B cell (primary cell): ENCODE measurements around the gene ACOX3. TPM values are rescaled to one million over a fixed set of nuclear protein-coding genes. Genes with fewer than 3 reads are reported as not detected.

Source experiments
- ATAC-seq: fragments of 200-7000 bp; cut with Tn5 transposase; one replicate; pipeline ENCODE4 v1.10.0; 2021; ENCODE audit warnings: low read depth, mild to moderate bottlenecking, moderate number of reproducible peaks, moderate library complexity
- CTCF ChIA-PET: fragments of 350-600 bp; sonication (Branson Sonifier 250); formaldehyde crosslinking; loops from one replicate; lab custom pipeline; 2021; ENCODE audit warnings: antibody characterized with exemption, inconsistent platforms; lab: Charles Lee
- POLR2A ChIA-PET: fragments of 350-600 bp; sonication (Branson Sonifier 250); formaldehyde crosslinking; loops from one replicate; lab custom pipeline; 2021; ENCODE audit warnings: antibody characterized with exemption; lab: Charles Lee
- DNase-seq: peaks from one replicate; pipeline ENCODE4 v3.0.0; 2013
- H2AFZ ChIP-seq: 2 replicates; pipeline ENCODE4 v1.6.1; 2012; ENCODE audit warnings: mild to moderate bottlenecking, low read depth, low read length; ENCODE audit not compliant: insufficient read depth, poor library complexity, severe bottlenecking
- H3K27ac ChIP-seq, 2 donors: 1 replicate in 1 of 2; 2 replicates in 1 of 2; pipeline ENCODE4 v1.5.1; 2012 to 2013; ENCODE audit warnings: low read length in 2 of 2, mild to moderate bottlenecking in 2 of 2, moderate library complexity in 1 of 2
- H3K27me3 ChIP-seq, 4 experiments: fragments of 200-600 bp in 1 of 4; sonication (generic) in 1 of 4; replicated peaks in 1 of 4; 1 replicate in 2 of 4; 2 replicates in 2 of 4; pipeline versions ENCODE4 v1.6.1 to v1.7.0; 2013 to 2016; ENCODE audit warnings: low read length in 3 of 4, mild to moderate bottlenecking in 2 of 4, mixed read lengths in 1 of 4, moderate library complexity in 1 of 4; ENCODE audit not compliant: insufficient read depth in 4 of 4, control insufficient read depth in 3 of 4; ENCODE audit errors: control extremely low read depth in 1 of 4
- H3K36me3 ChIP-seq, 2 experiments: replicated peaks in 1 of 2; 1 replicate in 1 of 2; 2 replicates in 1 of 2; pipeline versions ENCODE4 v1.6.1 to v1.7.1; 2013; ENCODE audit warnings: low read length in 1 of 2; ENCODE audit not compliant: insufficient read depth in 2 of 2, control insufficient read depth in 1 of 2; ENCODE audit errors: control extremely low read depth in 1 of 2, extremely low read depth in 1 of 2
- H3K4me1 ChIP-seq, 2 donors: fragments of 200-600 bp in 1 of 2; sonication (generic) in 1 of 2; 1 replicate in 1 of 2; 2 replicates in 1 of 2; pipeline versions ENCODE4 v1.5.1 to v1.6.1; 2013 to 2017; ENCODE audit warnings: low read length in 2 of 2; ENCODE audit not compliant: control insufficient read depth in 2 of 2, insufficient read depth in 2 of 2
- H3K4me2 ChIP-seq: replicated peaks from 2 replicates; pipeline ENCODE3; 2012; ENCODE audit warnings: mild to moderate bottlenecking, low read depth, low read length; ENCODE audit not compliant: poor library complexity, severe bottlenecking
- H3K4me3 ChIP-seq, 5 experiments: fragments of 200-600 bp in 1 of 5; sonication (generic) in 1 of 5; 1 replicate in 3 of 5; 2 replicates in 2 of 5; pipeline versions ENCODE4 v1.5.1 to v1.7.0; 2011 to 2016; ENCODE audit warnings: low read length in 4 of 5, mild to moderate bottlenecking in 4 of 5, low read depth in 2 of 5, control low read depth in 1 of 5, moderate library complexity in 1 of 5; ENCODE audit not compliant: insufficient read depth in 1 of 5; ENCODE audit errors: control extremely low read depth in 1 of 5, extremely low read depth in 1 of 5
- H3K79me2 ChIP-seq: fragments of 200-600 bp; sonication (generic); one replicate; pipeline ENCODE4 v1.6.0; 2016; ENCODE audit warnings: low read length; ENCODE audit not compliant: control insufficient read depth, insufficient read depth
- H3K9ac ChIP-seq: fragments of 200-600 bp; sonication (generic); 2 replicates; pipeline ENCODE4 v1.6.1; 2017; ENCODE audit warnings: mild to moderate bottlenecking, low read length, moderate library complexity
- H3K9me3 ChIP-seq, 3 donors: one replicate each; pipeline versions ENCODE4 v1.6.1 to v1.7.1; 2013; ENCODE audit warnings: low read length in 2 of 3; ENCODE audit not compliant: control insufficient read depth in 2 of 3, insufficient read depth in 1 of 3; ENCODE audit errors: control extremely low read depth in 1 of 3
- H4K20me1 ChIP-seq: 2 replicates; pipeline ENCODE4 v1.6.0; 2012; ENCODE audit warnings: mild to moderate bottlenecking, low read length; ENCODE audit not compliant: insufficient read depth, control insufficient read depth, poor library complexity, severe bottlenecking
- H3K27ac Mint-ChIP-seq: one replicate; pipeline ENCODE4 v1.8.0; 2021; ENCODE audit warnings: mixed read lengths
- H3K27me3 Mint-ChIP-seq: one replicate; pipeline ENCODE4 v1.8.0; 2021; ENCODE audit warnings: mixed read lengths
- H3K4me1 Mint-ChIP-seq: one replicate; pipeline ENCODE4 v1.8.0; 2021; ENCODE audit warnings: mixed read lengths
- H3K4me3 Mint-ChIP-seq: one replicate; pipeline ENCODE4 v1.8.0; 2021; ENCODE audit warnings: mixed read lengths
- H3K9me3 Mint-ChIP-seq: one replicate; pipeline ENCODE4 v1.8.0; 2022; ENCODE audit warnings: mixed read lengths; ENCODE audit not compliant: insufficient read depth
- EZH2 ChIP-seq: IDR thresholded peaks from 2 replicates; pipeline ENCODE4 v1.6.1; 2012; ENCODE audit warnings: borderline replicate concordance, low read depth, mild to moderate bottlenecking, moderate library complexity, low read length; ENCODE audit not compliant: insufficient read depth, poor library complexity, severe bottlenecking
- WGBS: methylation state at CpG from one replicate; pipeline ENCODE4 v1.1.5; 2013; ENCODE audit warnings: missing lambda C conversion rate; ENCODE audit not compliant: insufficient coverage; 5-methylcytosine and 5-hydroxymethylcytosine counted together
- intact Hi-C: fragments of 100-400 bp; cut with micrococcal nuclease; formaldehyde crosslinking; loops from one replicate; pipeline ENCODE4 v1.10.0; 2022
- polyA plus RNA-seq: library from polyadenylated mRNA; depleted of rRNA; stranded (reverse); fragments of >200 nt; gene quantifications from 2 replicates; pipeline ENCODE4 v1.2.3, GENCODE V29; 2012
- total RNA-seq, 2 donors: library from RNA; stranded (reverse); fragments of 120-200 nt in 1 of 2; gene quantifications; 1 replicate in 1 of 2; 2 replicates in 1 of 2; pipeline versions ENCODE4 v1.2.3 to v1.2.4, GENCODE V29; 2013 to 2022
- TF ChIP-seq, protein P1 (sequence below): fragments of 200-600 bp; IDR thresholded peaks from one replicate; pipeline ENCODE4 v1.8.0; 2022; ENCODE audit warnings: antibody characterized with exemption, mild to moderate bottlenecking

ACOX3 gene
- total and polyA plus RNA-seq, 2 donors (not counting 1 experiment from before 2014, with no cell fraction given) = 4.6 to 23.1 TPM

DNA sequence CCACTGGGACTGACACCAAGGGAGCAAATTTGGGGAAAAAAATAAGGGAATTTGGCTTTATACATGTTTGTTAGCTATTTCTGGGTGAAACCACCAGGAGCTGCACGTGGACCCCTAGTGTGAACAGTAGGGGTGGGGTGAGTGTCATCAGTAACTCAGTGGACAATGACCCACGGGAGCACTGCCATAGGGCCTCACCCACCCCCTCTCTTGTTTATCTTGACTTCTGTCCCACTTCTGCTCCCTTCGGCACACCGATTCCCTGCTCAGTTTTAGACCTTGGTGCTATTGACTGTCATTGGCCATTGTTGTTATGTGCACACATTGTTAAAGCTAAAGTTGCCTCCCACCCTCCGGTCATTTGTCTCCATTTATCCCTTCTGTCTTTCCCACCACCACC, 9.0 kb downstream of the ACOX3 start:
- Histone ChIP-seq H3K9me3 (no peaks in the 10 kb centered on the region), H3K27me3 (no peaks in the 10 kb centered on the region), H3K36me3 (peaks cover 0 to 2% of the 10 kb centered on the region in 2 experiments), H3K9ac (no peak overlapping the region), H2AFZ (no peak overlapping the region), H3K4me3 (no peak overlapping the region), H3K27ac (no peak overlapping the region), H4K20me1 (peaks cover 20% of the 10 kb centered on the region), H3K4me1 (peaks cover 31 to 40% of the 10 kb centered on the region in 2 donors), H3K79me2 (peaks cover 78% of the 10 kb centered on the region), H3K4me2 (no peak overlapping the region)
- Mint-ChIP-seq H3K27me3 (no peaks in the 10 kb centered on the region), H3K4me3 (no peak overlapping the region), H3K9me3 (no peaks in the 10 kb centered on the region), H3K4me1 (peaks cover 48% of the 10 kb centered on the region), H3K27ac (no peak overlapping the region)
- intact Hi-C loops = no loop called here
- CTCF ChIA-PET = no interaction called here
- POLR2A ChIA-PET = no interaction called here
- TF ChIP-seq, protein P1, sequence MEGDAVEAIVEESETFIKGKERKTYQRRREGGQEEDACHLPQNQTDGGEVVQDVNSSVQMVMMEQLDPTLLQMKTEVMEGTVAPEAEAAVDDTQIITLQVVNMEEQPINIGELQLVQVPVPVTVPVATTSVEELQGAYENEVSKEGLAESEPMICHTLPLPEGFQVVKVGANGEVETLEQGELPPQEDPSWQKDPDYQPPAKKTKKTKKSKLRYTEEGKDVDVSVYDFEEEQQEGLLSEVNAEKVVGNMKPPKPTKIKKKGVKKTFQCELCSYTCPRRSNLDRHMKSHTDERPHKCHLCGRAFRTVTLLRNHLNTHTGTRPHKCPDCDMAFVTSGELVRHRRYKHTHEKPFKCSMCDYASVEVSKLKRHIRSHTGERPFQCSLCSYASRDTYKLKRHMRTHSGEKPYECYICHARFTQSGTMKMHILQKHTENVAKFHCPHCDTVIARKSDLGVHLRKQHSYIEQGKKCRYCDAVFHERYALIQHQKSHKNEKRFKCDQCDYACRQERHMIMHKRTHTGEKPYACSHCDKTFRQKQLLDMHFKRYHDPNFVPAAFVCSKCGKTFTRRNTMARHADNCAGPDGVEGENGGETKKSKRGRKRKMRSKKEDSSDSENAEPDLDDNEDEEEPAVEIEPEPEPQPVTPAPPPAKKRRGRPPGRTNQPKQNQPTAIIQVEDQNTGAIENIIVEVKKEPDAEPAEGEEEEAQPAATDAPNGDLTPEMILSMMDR = no peak
- no peak for TF ChIP-seq EZH2
- ATAC-seq (no peak), DNase-seq (no peak)
- 100% methylated on average over 1 of the region's 5 CpGs for WGBS

DNA sequence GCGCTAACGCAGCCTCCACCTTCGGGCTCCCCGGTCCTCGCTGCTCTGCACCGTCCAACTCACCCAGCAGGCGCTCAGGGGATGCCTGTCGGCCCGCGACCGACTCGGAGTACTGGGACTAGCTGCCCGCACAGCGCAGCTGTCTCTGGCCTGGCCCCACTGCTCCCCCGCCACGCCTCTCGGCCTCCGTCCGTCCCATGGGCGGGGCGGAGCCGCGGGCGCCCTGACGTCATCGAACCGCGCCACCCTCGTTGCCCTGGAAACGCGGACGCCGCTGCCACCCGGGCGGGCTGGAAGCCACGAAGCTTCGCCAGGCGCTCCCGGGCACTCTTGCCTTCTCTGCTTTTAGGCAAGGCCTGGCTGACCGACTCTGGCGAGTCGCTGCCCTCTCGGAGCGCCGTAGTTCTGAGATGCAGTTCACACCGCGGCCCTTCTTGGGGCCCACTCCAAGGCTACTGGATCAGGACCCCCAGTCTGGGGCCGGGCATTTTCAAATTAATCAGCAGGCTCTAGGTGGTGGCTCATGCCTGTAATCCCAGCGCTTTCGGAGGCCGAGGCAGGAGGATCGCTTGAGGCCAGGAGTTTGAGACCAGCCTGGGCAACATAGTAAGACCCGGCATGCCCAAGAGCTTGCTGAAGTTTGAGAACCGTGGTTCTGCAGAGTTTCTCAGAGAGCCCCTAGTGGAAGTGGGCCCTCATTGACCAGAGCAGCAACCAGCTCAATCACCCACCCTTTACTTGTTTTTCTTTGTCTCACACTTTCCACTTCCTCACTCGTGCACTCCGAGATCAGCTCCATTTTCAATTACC, 12.0 kb downstream of the ACOX3 start:
- peak overlapping the region; percentile 98 for H3K4me3 Mint-ChIP-seq
- intact Hi-C loops = loop anchor here (1.0 kb wide), 2 partner anchors 12 to 270 kb away; partner anchors contain the start of genes ABLIM2, ACOX3 and TRMT44
- Histone ChIP-seq H2AFZ (peak overlapping the region; percentile 94), H3K79me2 (peaks cover 80% of the 10 kb centered on the region), H4K20me1 (peaks cover 20% of the 10 kb centered on the region), H3K27me3 (no peaks in the 10 kb centered on the region), H3K36me3 (peaks cover 0 to 2% of the 10 kb centered on the region in 2 experiments), H3K9ac (peak overlapping the region; percentile 92), H3K4me3 (peak overlapping the region; percentile 46 to 97 (median 63)), H3K27ac (peak overlapping the region; percentile 28 to 78), H3K4me2 (peak overlapping the region; percentile 93), H3K9me3 (no peaks in the 10 kb centered on the region), H3K4me1 (peaks cover 15 to 16% of the 10 kb centered on the region in 2 donors)
- POLR2A ChIA-PET = interaction anchor here (0.6 to 2.2 kb wide), 2 partner anchors 12 to 266 kb away, joined by 3 to 12 read pairs; partner anchors contain the start of genes ACOX3 and TRMT44
- DNase-seq (peak; percentile 93), ATAC-seq (peak; percentile 95)
- no peaks in the 10 kb centered on the region for H3K9me3 Mint-ChIP-seq
- no peak for TF ChIP-seq EZH2
- TF ChIP-seq, protein P1 = no peak
- H3K27ac Mint-ChIP-seq = peak overlapping the region; percentile 97
- WGBS = 2% methylated on average over 56 of the region's 56 CpGs
- H3K27me3 Mint-ChIP-seq = no peaks in the 10 kb centered on the region
- CTCF ChIA-PET = interaction anchor here (1.3 to 3.7 kb wide), 6 partner anchors 9 to 252 kb away, joined by 3 to 19 read pairs (median 4); partner anchors contain the start of genes ACOX3, SH3TC1 and TRMT44
- peaks cover 25% of the 10 kb centered on the region for H3K4me1 Mint-ChIP-seq
